K562 (cell line): ENCODE measurements around the gene DPRX. TPM values are rescaled to one million over a fixed set of nuclear protein-coding genes. Genes with fewer than 3 reads are reported as not detected.

ENCODE experiments used
- MAFK ChIP-seq: IDR thresholded peaks from 2 replicates; pipeline ENCODE4 v1.6.1; 2011; ENCODE audit warnings: low read length, improper control_type of control experiment
- MYC ChIP-seq, 2 experiments: fragments of 250-450 bp in 1 of 2; sonication (Bioruptor Pico) in 1 of 2; IDR thresholded peaks; 2 replicates each; pipeline versions ENCODE4 v1.5.1 to v1.6.1; 2012 to 2021; ENCODE audit warnings: low read depth in 2 of 2, borderline replicate concordance in 1 of 2, improper control_type of control experiment in 1 of 2, low read length in 1 of 2, mild to moderate bottlenecking in 1 of 2, moderate library complexity in 1 of 2
- PHF20 ChIP-seq: fragments of 450-650 bp; IDR thresholded peaks from 2 replicates; pipeline ENCODE4 v1.6.1; 2018; ENCODE audit not compliant: partially characterized antibody
- POLR2B ChIP-seq: fragments of 450-650 bp; IDR thresholded peaks from 2 replicates; pipeline ENCODE4 v1.6.1; 2018; ENCODE audit warnings: low read depth; ENCODE audit not compliant: partially characterized antibody
- TOE1 ChIP-seq, 2 experiments: fragments of 450-650 bp in 1 of 2; sonication (generic) in 1 of 2; formaldehyde crosslinking in 1 of 2; IDR thresholded peaks; 2 replicates each; pipeline versions ENCODE4 v1.7.1 to v1.8.0; 2016 to 2022; ENCODE audit warnings: borderline replicate concordance in 2 of 2, mild to moderate bottlenecking in 2 of 2, antibody characterized with exemption in 1 of 2, inconsistent platforms in 1 of 2, low read depth in 1 of 2, missing genetic modification reagents in 1 of 2, moderate library complexity in 1 of 2
- ZNF217 ChIP-seq: sonication (generic); formaldehyde crosslinking; IDR thresholded peaks from 2 replicates; pipeline ENCODE4 v1.8.0; 2022; ENCODE audit warnings: mild to moderate bottlenecking, missing genetic modification reagents
- ZNF3 ChIP-seq: fragments of 250-450 bp; sonication (Bioruptor Pico); IDR thresholded peaks from 2 replicates; pipeline ENCODE4 v1.5.0; 2021; ENCODE audit warnings: mild to moderate bottlenecking, moderate library complexity
- polyA plus RNA-seq, 8 experiments: library from polyadenylated mRNA; depleted of rRNA in 4 of 8; stranded (reverse) in 5 of 8; unstranded in 3 of 8; fragments of >200 nt; fragmentation: Nextera tagmentation in 2 of 8; fragmentation: Illumina TruSeq in 1 of 8; extraction: Ambion mirVana in 2 of 8; extraction: Trizol in 1 of 8; gene quantifications; 2 replicates each; pipeline versions ENCODE4 v1.2.1 to v1.2.3, GENCODE V29; 2011 to 2014; ENCODE audit warnings: inconsistent platforms in 1 of 8, missing spikeins in 1 of 8
- total RNA-seq, 7 experiments: library from RNA; depleted of rRNA in 6 of 7; stranded (reverse); fragments of >200 nt in 6 of 7; fragmentation: Illumina TruSeq in 2 of 7; extraction: Trizol in 2 of 7; gene quantifications; 2 replicates each; pipeline versions ENCODE4 v1.2.1 to v1.2.3, GENCODE V29; 2011 to 2021; ENCODE audit warnings: low replicate concordance in 1 of 7
- TF ChIP-seq, protein P1 (sequence below): fragments of 250-450 bp; sonication (Bioruptor Pico); IDR thresholded peaks from 2 replicates; pipeline ENCODE4 v1.5.0; 2022; ENCODE audit warnings: mild to moderate bottlenecking
- TF ChIP-seq, protein P2 (sequence below): sonication (generic); formaldehyde crosslinking; IDR thresholded peaks from 2 replicates; pipeline ENCODE4 v1.8.1; 2022; ENCODE audit warnings: missing genetic modification reagents
- TF ChIP-seq, protein P3 (sequence below): fragments of 450-650 bp; IDR thresholded peaks from one replicate; pipeline ENCODE4 v1.6.1; 2018; ENCODE audit warnings: mild to moderate bottlenecking, moderate library complexity; ENCODE audit not compliant: partially characterized antibody

The DPRX gene
- total and polyA plus RNA-seq, 9 of the 15 experiments (the other 6 are each of a cell fraction or from before 2014, with no cell fraction given): not detected

DNA sequence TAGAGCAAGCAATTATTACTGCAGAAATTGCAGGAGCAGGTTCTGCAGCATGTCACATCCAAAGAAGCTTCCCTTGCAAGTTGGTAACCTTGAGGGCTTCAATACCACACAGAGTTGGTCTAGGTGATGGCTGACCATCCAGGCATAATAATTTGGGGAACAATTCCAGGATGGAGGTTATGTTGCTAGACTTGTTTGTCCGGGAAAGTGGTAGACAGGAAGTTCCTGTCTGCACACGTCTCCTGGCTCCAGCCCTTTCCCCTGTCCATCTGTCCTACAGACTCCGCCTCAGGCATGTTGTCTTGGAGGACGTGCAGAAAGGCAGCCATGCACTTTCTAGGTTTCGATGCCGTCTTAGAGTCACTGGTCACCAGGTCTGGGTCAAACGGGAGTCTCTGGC is 26.0 kb downstream of the DPRX start (continued):
- TF ChIP-seq, protein P1, sequence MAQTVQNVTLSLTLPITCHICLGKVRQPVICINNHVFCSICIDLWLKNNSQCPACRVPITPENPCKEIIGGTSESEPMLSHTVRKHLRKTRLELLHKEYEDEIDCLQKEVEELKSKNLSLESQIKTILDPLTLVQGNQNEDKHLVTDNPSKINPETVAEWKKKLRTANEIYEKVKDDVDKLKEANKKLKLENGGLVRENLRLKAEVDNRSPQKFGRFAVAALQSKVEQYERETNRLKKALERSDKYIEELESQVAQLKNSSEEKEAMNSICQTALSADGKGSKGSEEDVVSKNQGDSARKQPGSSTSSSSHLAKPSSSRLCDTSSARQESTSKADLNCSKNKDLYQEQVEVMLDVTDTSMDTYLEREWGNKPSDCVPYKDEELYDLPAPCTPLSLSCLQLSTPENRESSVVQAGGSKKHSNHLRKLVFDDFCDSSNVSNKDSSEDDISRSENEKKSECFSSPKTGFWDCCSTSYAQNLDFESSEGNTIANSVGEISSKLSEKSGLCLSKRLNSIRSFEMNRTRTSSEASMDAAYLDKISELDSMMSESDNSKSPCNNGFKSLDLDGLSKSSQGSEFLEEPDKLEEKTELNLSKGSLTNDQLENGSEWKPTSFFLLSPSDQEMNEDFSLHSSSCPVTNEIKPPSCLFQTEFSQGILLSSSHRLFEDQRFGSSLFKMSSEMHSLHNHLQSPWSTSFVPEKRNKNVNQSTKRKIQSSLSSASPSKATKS (CRISPR knock-in tag): no peak
- no peak for TF ChIP-seq MAFK
- TF ChIP-seq ZNF3 (CRISPR knock-in tag): no peak
- TF ChIP-seq POLR2B: no peak
- TF ChIP-seq, protein P2, sequence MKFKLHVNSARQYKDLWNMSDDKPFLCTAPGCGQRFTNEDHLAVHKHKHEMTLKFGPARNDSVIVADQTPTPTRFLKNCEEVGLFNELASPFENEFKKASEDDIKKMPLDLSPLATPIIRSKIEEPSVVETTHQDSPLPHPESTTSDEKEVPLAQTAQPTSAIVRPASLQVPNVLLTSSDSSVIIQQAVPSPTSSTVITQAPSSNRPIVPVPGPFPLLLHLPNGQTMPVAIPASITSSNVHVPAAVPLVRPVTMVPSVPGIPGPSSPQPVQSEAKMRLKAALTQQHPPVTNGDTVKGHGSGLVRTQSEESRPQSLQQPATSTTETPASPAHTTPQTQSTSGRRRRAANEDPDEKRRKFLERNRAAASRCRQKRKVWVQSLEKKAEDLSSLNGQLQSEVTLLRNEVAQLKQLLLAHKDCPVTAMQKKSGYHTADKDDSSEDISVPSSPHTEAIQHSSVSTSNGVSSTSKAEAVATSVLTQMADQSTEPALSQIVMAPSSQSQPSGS (CRISPR knock-in tag): no peak
- TF ChIP-seq MYC (IDR thresholded peaks at IDR 0.05; ENCODE audit: low read depth, low read length): no peak
- no peak for TF ChIP-seq MYC (CRISPR knock-in tag; IDR thresholded peaks at IDR 0.05; ENCODE audit: borderline replicate concordance, low read depth)
- TF ChIP-seq TOE1 (IDR thresholded peaks at IDR 0.05; ENCODE audit: borderline replicate concordance): no peak
- TF ChIP-seq TOE1 (CRISPR knock-in tag; IDR thresholded peaks at IDR 0.05; ENCODE audit: borderline replicate concordance, low read depth): no peak
- TF ChIP-seq PHF20: no peak
- TF ChIP-seq, protein P3, sequence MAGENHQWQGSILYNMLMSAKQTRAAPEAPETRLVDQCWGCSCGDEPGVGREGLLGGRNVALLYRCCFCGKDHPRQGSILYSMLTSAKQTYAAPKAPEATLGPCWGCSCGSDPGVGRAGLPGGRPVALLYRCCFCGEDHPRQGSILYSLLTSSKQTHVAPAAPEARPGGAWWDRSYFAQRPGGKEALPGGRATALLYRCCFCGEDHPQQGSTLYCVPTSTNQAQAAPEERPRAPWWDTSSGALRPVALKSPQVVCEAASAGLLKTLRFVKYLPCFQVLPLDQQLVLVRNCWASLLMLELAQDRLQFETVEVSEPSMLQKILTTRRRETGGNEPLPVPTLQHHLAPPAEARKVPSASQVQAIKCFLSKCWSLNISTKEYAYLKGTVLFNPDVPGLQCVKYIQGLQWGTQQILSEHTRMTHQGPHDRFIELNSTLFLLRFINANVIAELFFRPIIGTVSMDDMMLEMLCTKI: no peak
- no peak for TF ChIP-seq ZNF217
